AG09319 (cell line): ENCODE results near the gene ARHGAP10.

Source experiments
- DNase-seq: peaks from one replicate; pipeline ENCODE4 v3.0.0-alpha.2; 2010; ENCODE audit warnings: low read depth; ENCODE audit errors: extremely low read depth
- CTCF ChIP-seq: IDR thresholded peaks from 2 replicates; pipeline ENCODE4 v1.5.1; 2011; ENCODE audit warnings: low read depth, mild to moderate bottlenecking, inconsistent platforms, low read length, moderate library complexity

The ARHGAP10 gene

GRCh38 chr4:148060264-148061140 is 328.6 kb downstream of the ARHGAP10 start:
- DNase-seq = no peak
- TF ChIP-seq CTCF = no peak

GRCh38 chr4:148061141-148061481 is 329.2 kb downstream of the ARHGAP10 start:
- no peak for DNase-seq
- no peak for TF ChIP-seq CTCF

- no peak for TF ChIP-seq CTCF
- no peak for DNase-seq
These were observed 329.9 kb downstream of the ARHGAP10 start for GRCh38 chr4:148061795-148062194.

- TF ChIP-seq CTCF = no peak
- DNase-seq = no peak
These were observed 330.5 kb downstream of the ARHGAP10 start for GRCh38 chr4:148062301-148062950.

GRCh38 chr4:148064451-148064850 is 332.6 kb downstream of the ARHGAP10 start:
- DNase-seq = no peak
- no peak for TF ChIP-seq CTCF

- TF ChIP-seq CTCF = no peak
- peak; percentile 39 for DNase-seq
These were observed 333.2 kb downstream of the ARHGAP10 start for GRCh38 chr4:148065075-148065474.

GRCh38 chr4:148067301-148067916 is 335.5 kb downstream of the ARHGAP10 start:
- TF ChIP-seq CTCF = no peak
- DNase-seq = no peak
